ENCODE results near the gene UBC.
A peak's percentile ranks its signal among the peaks of the same experiment; 100 is the strongest.
"Not testable (repeated sequence)": the region's sequence is repeated elsewhere in the genome, so short reads cannot be mapped to it uniquely, and the experiment has no call there.

UBC gene

GRCh38 chr12:124916374-124917134, 2.1 kb upstream of the UBC start:
- ChIA-PET POLR2A (ENCODE audit: low non-redundant PET) (interaction anchor here (0.7 to 0.8 kb wide), 2 partner anchors 10 to 1243 kb away, joined by 3 to 6 read pairs; no protein-coding TSS in a partner anchor), CTCF (interaction anchor here (0.6 to 1.8 kb wide), 3 partner anchors 19 to 145 kb away, joined by 3 to 4 read pairs (median 3); no protein-coding TSS in a partner anchor)
- DNase-seq (ENCODE audit: low spot score) = no peak
- H3K27ac ChIP-seq = peak overlapping the region; percentile 97
- TF ChIP-seq CTCF (conservative IDR thresholded peaks at IDR 0.05; ENCODE audit: low read depth) = no peak

GRCh38 chr12:124915239-124916236, 1.1 kb upstream of the UBC start:
- no peak for DNase-seq (ENCODE audit: low spot score)
- POLR2A ChIA-PET (ENCODE audit: low non-redundant PET) = interaction anchor here (0.7 to 1.6 kb wide), 4 partner anchors 9 to 1242 kb away, joined by 3 to 8 read pairs (median 6); no protein-coding TSS in a partner anchor

GRCh38 chr12:124913474-124914391, 717 bp downstream of the UBC start:
- ChIA-PET POLR2A (ENCODE audit: low non-redundant PET) (interaction anchor here (0.5 to 1.6 kb wide), 3 partner anchors 12 to 25 kb away, joined by 5 to 8 read pairs (median 5); no protein-coding TSS in a partner anchor), CTCF (interaction anchor here (0.6 to 2.5 kb wide), 4 partner anchors 13 to 27 kb away, joined by 4 to 11 read pairs (median 4); no protein-coding TSS in a partner anchor)
- DNase-seq (ENCODE audit: low spot score) = no peak
- H3K27ac ChIP-seq = peak overlapping the region; percentile 99
- peak; percentile 77 for TF ChIP-seq CTCF (conservative IDR thresholded peaks at IDR 0.05; ENCODE audit: low read depth)

More at GRCh38 chr12:124915239-124916236, 1.1 kb upstream of the UBC start:
- H3K27ac ChIP-seq = peak overlapping the region; percentile 99
- CTCF ChIA-PET = interaction anchor here (0.5 to 1.8 kb wide), 3 partner anchors 18 to 83 kb away, joined by 3 to 4 read pairs (median 3); no protein-coding TSS in a partner anchor
- TF ChIP-seq CTCF (conservative IDR thresholded peaks at IDR 0.05; ENCODE audit: low read depth) = no peak

DNA sequence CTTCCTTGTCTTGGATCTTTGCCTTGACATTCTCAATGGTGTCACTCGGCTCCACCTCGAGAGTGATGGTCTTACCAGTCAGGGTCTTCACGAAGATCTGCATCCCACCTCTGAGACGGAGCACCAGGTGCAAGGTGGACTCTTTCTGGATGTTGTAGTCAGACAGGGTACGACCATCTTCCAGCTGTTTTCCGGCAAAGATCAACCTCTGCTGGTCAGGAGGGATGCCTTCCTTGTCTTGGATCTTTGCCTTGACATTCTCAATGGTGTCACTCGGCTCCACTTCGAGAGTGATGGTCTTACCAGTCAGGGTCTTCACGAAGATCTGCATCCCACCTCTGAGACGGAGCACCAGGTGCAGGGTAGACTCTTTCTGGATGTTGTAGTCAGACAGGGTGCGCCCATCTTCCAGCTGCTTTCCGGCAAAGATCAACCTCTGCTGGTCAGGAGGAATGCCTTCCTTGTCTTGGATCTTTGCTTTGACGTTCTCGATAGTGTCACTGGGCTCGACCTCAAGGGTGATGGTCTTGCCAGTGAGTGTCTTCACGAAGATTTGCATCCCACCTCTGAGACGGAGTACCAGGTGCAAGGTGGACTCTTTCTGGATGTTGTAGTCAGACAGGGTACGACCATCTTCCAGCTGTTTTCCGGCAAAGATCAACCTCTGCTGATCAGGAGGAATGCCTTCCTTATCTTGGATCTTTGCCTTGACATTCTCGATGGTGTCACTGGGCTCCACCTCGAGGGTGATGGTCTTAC, 1.7 kb downstream of the UBC start:
- peak overlapping the region; percentile 40 for H3K27ac ChIP-seq
- DNase-seq (ENCODE audit: low spot score); POLR2A ChIA-PET (ENCODE audit: low non-redundant PET): not testable (repeated sequence)
- CTCF ChIA-PET = interaction anchor here (2.5 kb wide), 1 partner anchor 28 kb away, joined by 11 read pairs; no protein-coding TSS in a partner anchor

GRCh38 chr12:124911521-124911920, 2.9 kb downstream of the UBC start:
- ChIA-PET POLR2A (ENCODE audit: low non-redundant PET) (interaction anchor here (0.6 to 0.8 kb wide), 2 partner anchors 204 to 1143 kb away, joined by 3 to 10 read pairs; no protein-coding TSS in a partner anchor), CTCF (interaction anchor here (1.3 kb wide), 1 partner anchor 28 kb away, joined by 4 read pairs; no protein-coding TSS in a partner anchor)
- DNase-seq (ENCODE audit: low spot score) = not testable (repeated sequence)
- H3K27ac ChIP-seq = peak overlapping the region; percentile 55
